GM18511 (cell line): Measurements from ENCODE around the gene PAM.
"Not testable (repeated sequence)": the region's sequence is repeated elsewhere in the genome, so short reads cannot be mapped to it uniquely, and the experiment has no call there.

ENCODE experiments used
- ATAC-seq: cut with Tn5 transposase; IDR thresholded peaks from one replicate; pipeline ENCODE4 v1.9.1; 2021; ENCODE audit warnings: mild to moderate bottlenecking, moderate library complexity; ENCODE audit not compliant: unreplicated experiment

The PAM gene

GRCh38 chr5:102891175-102891574, 136.1 kb downstream of the PAM start:
- no peak for ATAC-seq

GRCh38 chr5:102893942-102894341, 138.8 kb downstream of the PAM start:
- no peak for ATAC-seq

GRCh38 chr5:102895234-102895633, 140.1 kb downstream of the PAM start:
- no peak for ATAC-seq

GRCh38 chr5:102895976-102896375, 140.9 kb downstream of the PAM start:
- ATAC-seq: no peak

- no peak for ATAC-seq
Measured at GRCh38 chr5:102901424-102902134, 146.5 kb downstream of the PAM start.

- no peak for ATAC-seq
Measured at GRCh38 chr5:102902135-102902448, 147.0 kb downstream of the PAM start.

- ATAC-seq: no peak
Measured at GRCh38 chr5:102902647-102903046, 147.5 kb downstream of the PAM start.

GRCh38 chr5:102903074-102903871, 148.2 kb downstream of the PAM start:
- ATAC-seq: no peak

GRCh38 chr5:102905056-102905455, 150.0 kb downstream of the PAM start:
- no peak for ATAC-seq

GRCh38 chr5:102907099-102907498, 152.0 kb downstream of the PAM start:
- not testable (repeated sequence) for ATAC-seq

- ATAC-seq: no peak
Measured at GRCh38 chr5:102910240-102911226, 155.4 kb downstream of the PAM start.

- ATAC-seq: no peak
Measured at GRCh38 chr5:102911973-102912372, 156.9 kb downstream of the PAM start.

- ATAC-seq: no peak
Measured at GRCh38 chr5:102916109-102916508, 161.0 kb downstream of the PAM start.

- ATAC-seq: no peak
Measured at GRCh38 chr5:102918986-102919610, 164.0 kb downstream of the PAM start.

GRCh38 chr5:102920762-102921161, 165.7 kb downstream of the PAM start:
- no peak for ATAC-seq

GRCh38 chr5:102921341-102922044, 166.4 kb downstream of the PAM start:
- no peak for ATAC-seq

GRCh38 chr5:102922111-102922720, 167.1 kb downstream of the PAM start:
- no peak for ATAC-seq

- no peak for ATAC-seq
Measured at GRCh38 chr5:102922799-102923477, 167.8 kb downstream of the PAM start.

- ATAC-seq: no peak
Measured at GRCh38 chr5:102924963-102925362, 169.9 kb downstream of the PAM start.
